Transverse colon (tissue), 4 donors: Measurements from ENCODE around the gene DEFB132.

Experiments used
- POLR2A ChIP-seq: fragments of 450-650 bp; IDR thresholded peaks from one replicate; pipeline ENCODE4 v1.6.1; 2016; ENCODE audit warnings: antibody characterized with exemption, mild to moderate bottlenecking, moderate library complexity
- POLR2AphosphoS5 ChIP-seq, 3 donors: sonication (generic); formaldehyde crosslinking; IDR thresholded peaks; one replicate each; pipeline ENCODE4 v1.6.1; 2016; ENCODE audit warnings: antibody characterized with exemption in 3 of 3
- TF ChIP-seq, protein P1 (sequence below), 5 experiments: fragments of 200-600 bp in 3 of 5; fragments of 450-650 bp in 2 of 5; sonication (generic) in 3 of 5; IDR thresholded peaks; 1 replicate in 2 of 5; 2 replicates in 3 of 5; pipeline ENCODE4 v1.5.1; 2016 to 2017; ENCODE audit warnings: antibody characterized with exemption in 5 of 5, inconsistent platforms in 3 of 5, mild to moderate bottlenecking in 2 of 5, moderate library complexity in 1 of 5

DNA sequence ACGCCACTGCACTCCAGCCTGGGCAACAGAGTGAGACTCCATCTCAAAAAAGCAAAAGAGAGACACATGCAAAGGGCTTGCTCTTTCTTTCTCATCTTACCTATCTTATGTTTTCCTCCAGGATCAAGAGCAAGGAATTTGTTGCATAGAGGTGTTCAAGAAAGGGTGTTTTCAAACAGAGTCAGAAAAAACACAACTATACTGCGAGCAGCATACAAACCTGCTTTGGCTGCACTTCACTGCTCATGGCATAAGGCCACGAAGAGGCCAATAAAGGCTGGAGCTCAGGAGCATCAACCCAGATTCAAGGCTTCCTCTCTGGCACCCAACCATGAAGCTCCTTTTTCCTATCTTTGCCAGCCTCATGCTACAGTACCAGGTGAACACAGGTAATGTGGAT is 30.6 kb upstream of the DEFB132 start, which contains the start of gene DEFB129:
- TF ChIP-seq, protein P1, sequence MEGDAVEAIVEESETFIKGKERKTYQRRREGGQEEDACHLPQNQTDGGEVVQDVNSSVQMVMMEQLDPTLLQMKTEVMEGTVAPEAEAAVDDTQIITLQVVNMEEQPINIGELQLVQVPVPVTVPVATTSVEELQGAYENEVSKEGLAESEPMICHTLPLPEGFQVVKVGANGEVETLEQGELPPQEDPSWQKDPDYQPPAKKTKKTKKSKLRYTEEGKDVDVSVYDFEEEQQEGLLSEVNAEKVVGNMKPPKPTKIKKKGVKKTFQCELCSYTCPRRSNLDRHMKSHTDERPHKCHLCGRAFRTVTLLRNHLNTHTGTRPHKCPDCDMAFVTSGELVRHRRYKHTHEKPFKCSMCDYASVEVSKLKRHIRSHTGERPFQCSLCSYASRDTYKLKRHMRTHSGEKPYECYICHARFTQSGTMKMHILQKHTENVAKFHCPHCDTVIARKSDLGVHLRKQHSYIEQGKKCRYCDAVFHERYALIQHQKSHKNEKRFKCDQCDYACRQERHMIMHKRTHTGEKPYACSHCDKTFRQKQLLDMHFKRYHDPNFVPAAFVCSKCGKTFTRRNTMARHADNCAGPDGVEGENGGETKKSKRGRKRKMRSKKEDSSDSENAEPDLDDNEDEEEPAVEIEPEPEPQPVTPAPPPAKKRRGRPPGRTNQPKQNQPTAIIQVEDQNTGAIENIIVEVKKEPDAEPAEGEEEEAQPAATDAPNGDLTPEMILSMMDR (IDR thresholded peaks at IDR 0.05) = no peak
- no peak for TF ChIP-seq POLR2A
- TF ChIP-seq POLR2AphosphoS5 (IDR thresholded peaks at IDR 0.05) = no peak
